Measurements from ENCODE around the gene BICC1.

DNA sequence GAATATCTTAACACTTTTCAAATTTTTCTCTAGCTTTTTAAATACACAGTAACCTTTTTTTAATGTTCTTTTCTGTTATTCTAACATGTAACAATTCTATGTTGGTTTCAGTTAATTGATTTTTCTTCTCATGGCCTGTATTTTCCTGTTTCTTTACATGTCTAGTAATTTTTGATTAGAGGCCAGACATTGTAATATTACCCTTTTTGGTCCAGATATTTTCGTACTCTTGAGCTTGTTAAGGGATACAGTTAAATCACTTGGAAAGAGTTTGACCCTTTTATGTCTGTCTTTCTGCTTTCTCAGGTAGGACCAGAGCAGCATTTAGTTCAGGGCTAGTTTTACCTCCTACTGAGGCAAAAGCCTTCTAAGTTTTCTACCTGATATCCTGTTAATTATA is 45.0 kb downstream of the BICC1 start:
- TF ChIP-seq DPF2 (CRISPR knock-in tag; IDR thresholded peaks at IDR 0.05; ENCODE audit: borderline replicate concordance, low read depth) (no peak), JARID2 (CRISPR knock-in tag; IDR thresholded peaks at IDR 0.05; ENCODE audit: insufficient replicate concordance) (no peak), POLR2AphosphoS5 (IDR thresholded peaks at IDR 0.05; ENCODE audit: low read depth, low read length) (no peak), POLR2A (IDR thresholded peaks at IDR 0.05; ENCODE audit: insufficient read depth in 1 of 2, low read depth in 2 of 2, low read length in 2 of 2) (no peak), CBX5 (CRISPR knock-in tag; IDR thresholded peaks at IDR 0.05; ENCODE audit: borderline replicate concordance) (no peak), ZNF501 (CRISPR knock-in tag; IDR thresholded peaks at IDR 0.05) (no peak), CTCF (CRISPR knock-in tag; IDR thresholded peaks at IDR 0.05) (no peak), KDM6A (CRISPR knock-in tag; IDR thresholded peaks at IDR 0.05; ENCODE audit: low read depth) (no peak), MAX (IDR thresholded peaks at IDR 0.05) (no peak), HOXA5 (CRISPR knock-in tag; IDR thresholded peaks at IDR 0.05) (no peak)
- TF ChIP-seq, protein P1, sequence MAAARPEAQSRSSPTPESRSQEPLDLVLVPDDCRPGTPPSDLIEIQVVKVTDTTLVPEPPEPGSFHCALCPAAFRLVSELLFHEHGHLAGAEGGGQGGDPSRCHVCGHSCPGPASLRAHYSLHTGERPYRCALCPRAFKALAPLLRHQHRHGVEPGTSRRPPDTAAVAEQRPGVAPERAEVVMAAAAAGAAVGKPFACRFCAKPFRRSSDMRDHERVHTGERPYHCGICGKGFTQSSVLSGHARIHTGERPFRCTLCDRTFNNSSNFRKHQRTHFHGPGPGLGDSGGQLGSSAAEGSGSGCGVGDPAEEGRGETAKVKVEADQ (CRISPR knock-in tag; IDR thresholded peaks at IDR 0.05; ENCODE audit: borderline replicate concordance) = no peak
- TF ChIP-seq, protein P2, sequence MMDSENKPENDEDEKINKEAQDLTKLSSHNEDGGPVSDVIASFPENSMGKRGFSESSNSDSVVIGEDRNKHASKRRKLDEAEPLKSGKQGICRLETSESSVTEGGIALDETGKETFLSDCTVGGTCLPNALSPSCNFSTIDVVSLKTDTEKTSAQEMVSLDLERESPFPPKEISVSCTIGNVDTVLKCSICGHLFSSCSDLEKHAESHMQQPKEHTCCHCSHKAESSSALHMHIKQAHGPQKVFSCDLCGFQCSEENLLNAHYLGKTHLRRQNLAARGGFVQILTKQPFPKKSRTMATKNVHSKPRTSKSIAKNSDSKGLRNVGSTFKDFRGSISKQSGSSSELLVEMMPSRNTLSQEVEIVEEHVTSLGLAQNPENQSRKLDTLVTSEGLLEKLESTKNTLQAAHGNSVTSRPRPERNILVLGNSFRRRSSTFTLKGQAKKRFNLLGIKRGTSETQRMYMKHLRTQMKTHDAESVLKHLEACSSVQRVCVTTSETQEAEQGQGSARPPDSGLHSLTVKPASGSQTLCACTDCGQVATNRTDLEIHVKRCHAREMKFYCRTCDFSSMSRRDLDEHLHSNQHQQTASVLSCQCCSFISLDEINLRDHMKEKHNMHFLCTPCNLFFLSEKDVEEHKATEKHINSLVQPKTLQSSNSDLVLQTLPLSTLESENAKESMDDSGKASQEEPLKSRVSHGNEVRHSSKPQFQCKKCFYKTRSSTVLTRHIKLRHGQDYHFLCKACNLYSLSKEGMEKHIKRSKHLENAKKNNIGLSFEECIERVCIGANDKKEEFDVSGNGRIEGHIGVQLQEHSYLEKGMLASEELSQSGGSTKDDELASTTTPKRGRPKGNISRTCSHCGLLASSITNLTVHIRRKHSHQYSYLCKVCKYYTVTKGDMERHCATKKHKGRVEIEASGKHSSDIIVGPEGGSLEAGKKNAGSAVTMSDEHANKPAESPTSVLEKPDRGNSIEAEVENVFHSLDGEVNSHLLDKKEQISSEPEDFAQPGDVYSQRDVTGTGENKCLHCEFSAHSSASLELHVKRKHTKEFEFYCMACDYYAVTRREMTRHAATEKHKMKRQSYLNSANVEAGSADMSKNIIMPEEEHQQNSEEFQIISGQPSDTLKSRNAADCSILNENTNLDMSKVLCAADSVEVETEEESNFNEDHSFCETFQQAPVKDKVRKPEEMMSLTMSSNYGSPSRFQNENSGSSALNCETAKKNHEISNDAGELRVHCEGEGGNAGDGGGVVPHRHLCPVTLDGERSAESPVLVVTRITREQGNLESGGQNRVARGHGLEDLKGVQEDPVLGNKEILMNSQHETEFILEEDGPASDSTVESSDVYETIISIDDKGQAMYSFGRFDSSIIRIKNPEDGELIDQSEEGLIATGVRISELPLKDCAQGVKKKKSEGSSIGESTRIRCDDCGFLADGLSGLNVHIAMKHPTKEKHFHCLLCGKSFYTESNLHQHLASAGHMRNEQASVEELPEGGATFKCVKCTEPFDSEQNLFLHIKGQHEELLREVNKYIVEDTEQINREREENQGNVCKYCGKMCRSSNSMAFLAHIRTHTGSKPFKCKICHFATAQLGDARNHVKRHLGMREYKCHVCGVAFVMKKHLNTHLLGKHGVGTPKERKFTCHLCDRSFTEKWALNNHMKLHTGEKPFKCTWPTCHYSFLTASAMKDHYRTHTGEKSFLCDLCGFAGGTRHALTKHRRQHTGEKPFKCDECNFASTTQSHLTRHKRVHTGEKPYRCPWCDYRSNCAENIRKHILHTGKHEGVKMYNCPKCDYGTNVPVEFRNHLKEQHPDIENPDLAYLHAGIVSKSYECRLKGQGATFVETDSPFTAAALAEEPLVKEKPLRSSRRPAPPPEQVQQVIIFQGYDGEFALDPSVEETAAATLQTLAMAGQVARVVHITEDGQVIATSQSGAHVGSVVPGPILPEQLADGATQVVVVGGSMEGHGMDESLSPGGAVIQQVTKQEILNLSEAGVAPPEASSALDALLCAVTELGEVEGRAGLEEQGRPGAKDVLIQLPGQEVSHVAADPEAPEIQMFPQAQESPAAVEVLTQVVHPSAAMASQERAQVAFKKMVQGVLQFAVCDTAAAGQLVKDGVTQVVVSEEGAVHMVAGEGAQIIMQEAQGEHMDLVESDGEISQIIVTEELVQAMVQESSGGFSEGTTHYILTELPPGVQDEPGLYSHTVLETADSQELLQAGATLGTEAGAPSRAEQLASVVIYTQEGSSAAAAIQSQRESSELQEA (CRISPR knock-in tag; IDR thresholded peaks at IDR 0.05; ENCODE audit: not compliant biosample characterization) = no peak
